Stimulated activated naive CD4-positive, alpha-beta T cell (primary cell): ENCODE measurements around the gene SSBP4.
"Not testable (repeated sequence)": the region's sequence is repeated elsewhere in the genome, so short reads cannot be mapped to it uniquely, and the experiment has no call there.

Experiments
- DNase-seq, 6 experiments: peaks; one replicate each; lab custom pipeline; 2025; lab: John Stamatoyannopoulos, UW

The SSBP4 gene

GRCh38 chr19:18393836-18394235, 25.4 kb upstream of the SSBP4 start:
- DNase-seq = no peak

DNA sequence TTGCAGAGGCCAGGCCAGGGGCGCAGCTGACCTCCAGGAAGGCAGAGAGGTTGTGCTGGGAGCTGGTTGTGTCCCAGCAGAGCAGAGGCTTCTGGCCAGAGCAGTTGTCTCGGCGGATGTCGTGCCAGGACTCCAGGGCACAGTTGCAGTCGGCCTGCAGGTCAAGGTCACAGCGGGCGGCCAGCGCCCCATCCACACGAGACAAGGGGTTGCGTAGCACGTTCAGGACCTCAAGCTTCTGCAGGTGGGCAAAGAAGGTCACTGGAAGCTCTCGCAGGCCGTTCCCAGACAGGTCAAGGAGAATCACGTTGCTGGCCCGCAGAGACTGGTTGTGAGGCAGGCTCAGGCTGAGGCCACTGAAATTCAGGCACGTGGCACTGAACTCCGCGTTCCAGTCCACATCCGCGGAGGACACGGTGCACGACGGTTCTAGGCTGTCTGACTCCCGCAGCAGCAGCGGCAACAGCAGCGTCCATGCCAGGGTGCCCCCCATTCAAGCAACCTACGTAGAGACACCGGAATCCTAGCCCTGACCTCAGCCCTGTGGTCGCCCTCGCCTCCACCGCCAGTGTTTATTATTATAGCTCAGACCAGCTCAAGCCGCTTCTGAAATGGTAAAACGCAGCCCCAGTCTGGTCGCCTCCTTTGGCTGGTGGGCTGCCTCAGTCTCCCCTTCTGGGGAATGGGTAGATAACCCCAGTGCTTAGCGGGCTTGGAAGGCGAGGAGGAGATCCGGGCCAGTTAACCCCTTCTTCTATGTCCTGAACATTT, 22.5 kb upstream of the SSBP4 start:
- DNase-seq = no peak

GRCh38 chr19:18397242-18398202, 21.7 kb upstream of the SSBP4 start, which contains the start of gene LRRC25:
TSS of gene LRRC25 (minus strand) at chr19:18397622. CDS start at chr19:18396963, 659 bp downstream.
- DNase-seq = no peak

DNA sequence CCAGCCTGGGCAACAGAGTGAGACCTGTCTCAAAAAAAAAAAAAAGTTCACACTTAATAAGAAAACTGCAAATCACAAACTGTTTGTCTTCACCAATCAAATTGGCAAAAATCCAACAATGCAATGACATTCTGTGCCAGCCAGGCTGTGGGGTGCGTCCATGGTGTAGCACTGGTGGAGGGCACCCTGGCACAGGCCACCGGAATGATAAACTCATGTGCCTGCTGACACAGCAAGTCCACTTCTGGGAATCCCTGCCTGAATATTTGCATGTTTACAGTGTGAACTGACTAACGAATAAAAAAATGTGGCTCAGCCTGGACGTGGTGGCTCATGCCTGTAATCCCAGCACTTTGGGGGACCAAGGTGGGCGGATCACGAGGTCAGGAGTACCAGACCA, 20.2 kb upstream of the SSBP4 start:
- DNase-seq = no peak

DNA sequence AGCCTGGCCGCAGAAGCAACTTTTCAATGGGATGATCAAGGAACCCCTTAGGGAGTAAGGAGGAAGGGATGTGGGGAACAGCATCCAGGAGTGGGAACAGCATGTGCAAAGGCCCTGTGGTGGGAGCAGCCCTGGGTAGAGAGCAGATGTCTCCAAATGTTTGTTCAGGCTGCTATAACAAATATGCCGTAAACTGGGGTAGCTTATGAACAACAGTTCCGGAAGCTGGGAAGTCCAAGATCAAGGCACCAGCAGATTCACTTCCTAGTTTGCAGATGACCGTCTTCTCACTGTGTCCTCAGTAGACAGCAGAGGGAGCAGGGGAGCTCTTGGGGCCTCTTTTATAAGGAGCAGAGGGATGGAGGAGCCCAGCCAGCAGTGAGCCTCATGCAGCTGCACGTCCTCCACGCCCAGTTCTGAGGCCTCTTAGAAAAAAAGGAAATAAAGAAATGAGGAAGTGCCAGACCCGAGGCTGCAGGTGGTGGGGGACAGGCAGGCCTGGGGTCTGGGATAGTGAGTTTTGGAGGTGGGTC, 17.6 kb upstream of the SSBP4 start:
- no peak for DNase-seq

DNA sequence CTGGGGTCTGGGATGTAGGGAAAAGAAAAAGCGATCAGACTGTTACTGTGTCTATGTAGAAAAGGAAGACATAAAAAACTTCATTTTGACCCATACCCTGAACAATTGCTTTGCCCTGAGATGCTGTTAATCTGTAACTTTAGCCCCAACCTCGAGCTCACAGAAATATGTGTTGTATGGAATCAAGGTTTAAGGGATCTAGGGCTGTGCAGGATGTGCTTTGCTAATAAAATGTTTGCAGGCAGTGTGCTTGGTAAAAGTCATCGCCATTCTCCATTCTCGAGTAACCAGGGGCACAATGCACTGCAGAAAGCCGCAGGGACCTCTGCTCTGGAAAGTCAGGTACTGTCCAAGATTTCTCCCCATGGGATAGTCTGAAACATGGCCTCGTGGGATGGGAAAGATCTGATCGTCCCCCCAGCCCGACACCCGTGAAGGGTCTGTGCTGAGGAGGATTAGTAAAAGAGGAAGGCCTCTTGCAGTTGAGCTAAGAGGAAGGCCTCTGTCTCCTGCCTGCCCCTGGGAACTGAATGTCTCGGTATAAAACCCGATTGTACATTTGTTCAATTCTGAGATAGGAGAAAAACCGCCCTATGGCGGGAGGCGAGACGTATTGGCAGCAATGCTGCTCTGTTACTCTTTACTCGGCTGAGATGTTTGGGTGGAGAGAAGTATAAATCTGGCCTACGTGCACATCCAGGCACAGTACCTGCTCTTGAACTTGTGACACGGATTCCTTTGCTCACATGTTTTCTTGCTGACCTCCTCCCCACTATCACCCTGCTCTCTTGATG, 16.5 kb upstream of the SSBP4 start:
- DNase-seq = not testable (repeated sequence)

- not testable (repeated sequence) for DNase-seq
Observed at GRCh38 chr19:18405754-18406153, 13.4 kb upstream of the SSBP4 start.

DNA sequence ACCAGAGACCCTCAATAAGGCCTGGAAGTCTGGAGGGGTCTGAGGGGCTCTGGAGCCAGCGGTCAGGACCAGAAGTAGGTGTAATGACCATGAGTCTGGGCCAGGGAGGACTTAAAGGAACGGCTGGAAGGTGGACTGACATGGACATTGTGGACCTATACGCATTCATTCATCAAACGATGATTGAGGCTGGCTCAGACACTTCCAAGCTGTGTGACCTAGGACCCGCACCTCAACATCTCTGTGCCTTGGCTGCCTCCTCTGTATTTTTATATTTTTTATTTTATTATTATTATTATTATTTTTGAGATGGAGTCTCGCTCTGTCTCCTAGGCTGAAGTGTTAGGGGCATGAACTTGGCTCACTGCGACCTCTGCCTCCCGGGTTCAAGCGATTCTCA, 12.4 kb upstream of the SSBP4 start:
- DNase-seq = no peak

DNA sequence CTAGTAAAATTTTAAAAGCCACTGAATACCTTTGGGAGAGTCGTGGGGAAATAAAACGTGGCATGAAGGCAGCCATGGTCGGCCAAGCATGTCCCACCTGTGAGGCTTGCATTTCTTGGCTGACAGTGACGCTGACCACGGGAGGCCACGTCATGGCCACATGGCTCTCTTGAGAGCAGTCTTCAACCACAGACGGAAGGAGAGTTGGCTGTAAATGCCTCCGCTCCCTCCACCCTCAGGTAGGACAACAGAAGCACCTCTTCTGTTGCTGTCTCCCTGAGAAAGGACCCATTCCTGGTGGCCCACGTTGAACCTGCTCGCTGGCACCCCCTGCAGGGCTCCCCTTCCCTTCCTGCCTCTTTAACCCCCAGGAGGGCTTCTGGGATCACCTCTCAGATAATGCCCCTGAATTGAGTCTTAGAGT, 11.1 kb upstream of the SSBP4 start:
- DNase-seq = no peak

DNA sequence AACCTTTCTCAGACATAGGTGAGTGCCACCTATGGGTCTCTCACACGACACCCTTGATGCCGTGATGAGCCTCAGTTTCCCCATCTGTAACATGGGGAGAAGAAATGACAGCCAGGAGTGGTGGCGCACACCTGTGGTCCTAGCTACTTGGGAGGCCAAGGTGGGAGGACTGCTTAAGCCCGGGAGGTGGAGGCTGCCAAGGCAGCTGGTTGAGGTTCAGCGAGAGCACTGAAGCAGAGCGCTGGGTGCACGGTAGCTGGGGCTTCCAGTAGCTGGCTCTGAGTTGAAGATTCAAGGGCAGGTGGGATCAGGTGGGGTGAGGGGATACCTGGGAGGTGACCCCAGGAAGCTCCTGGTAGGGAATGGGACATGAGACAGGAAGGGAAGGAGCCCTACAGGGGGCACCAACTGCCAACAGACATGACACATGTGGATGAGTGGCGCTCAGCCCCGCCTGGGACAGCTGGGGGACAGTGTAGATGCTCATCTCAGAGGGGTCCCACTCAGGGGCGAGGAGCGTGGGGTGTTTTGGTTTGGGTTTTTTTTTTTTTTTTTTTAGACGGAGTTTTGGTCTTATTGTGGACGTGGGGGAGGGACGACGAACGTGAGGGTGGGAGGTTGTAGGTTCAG, 6.5 kb upstream of the SSBP4 start:
- no peak for DNase-seq

GRCh38 chr19:18414504-18415177, 4.6 kb upstream of the SSBP4 start:
- DNase-seq = no peak

DNA sequence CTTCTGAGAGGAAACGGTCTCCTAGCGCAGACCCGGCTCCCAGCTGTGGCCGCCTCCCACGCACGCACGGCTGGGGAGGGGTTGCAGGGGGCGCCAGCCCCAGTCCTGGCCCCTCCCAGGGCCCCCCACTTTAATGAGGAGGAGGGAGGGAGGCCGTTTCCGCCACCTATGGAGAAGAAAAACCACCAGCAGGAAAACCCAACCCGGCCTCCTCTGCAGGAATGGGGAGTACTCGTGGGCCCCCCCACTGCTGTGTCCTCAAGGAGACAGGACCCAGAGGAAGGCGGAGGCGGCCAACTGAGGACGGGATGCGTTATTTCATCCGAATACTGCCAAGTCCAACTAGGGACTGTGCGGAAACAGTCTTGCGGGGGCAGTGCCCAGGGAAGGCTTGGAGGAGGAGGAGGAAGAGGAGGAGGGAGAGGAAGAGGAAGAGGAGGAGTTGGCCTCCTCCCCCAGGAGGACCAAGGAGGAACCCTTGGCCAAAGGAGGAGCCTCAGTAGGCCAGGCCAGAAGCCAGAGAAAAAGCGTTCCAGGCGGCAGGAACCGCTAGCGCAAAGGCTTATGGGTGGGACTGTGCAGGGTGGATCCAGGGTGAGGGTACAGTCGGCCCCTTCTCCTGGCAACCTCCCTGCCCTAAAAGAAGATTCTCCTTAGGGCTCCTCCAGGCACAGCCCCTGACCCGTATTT, 3.9 kb upstream of the SSBP4 start:
- no peak for DNase-seq

DNA sequence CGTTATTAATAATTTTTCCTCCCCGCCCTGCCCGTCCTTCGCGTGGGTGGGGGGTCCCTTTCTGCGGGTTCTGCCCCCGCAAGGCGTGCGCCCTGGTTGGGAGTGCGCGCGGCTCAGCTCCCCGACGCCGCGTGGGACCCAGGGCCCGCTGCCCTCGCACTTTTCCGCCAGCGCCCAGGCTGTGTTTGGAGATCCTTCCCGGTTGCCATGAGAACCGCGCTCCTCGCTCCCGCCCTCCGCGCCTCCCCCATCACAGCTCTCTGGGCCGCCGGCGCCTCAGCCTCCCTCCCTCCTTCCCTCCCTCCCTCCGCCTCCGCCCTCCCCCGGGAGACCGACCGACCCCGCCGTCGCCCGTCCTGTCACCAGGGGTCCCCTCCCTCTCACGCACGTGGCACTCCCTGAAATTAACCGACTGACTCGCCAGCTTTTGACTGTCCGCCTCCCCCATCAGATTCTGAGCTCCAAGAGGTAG, 2.4 kb upstream of the SSBP4 start:
- DNase-seq = peak in 4 of 6 experiments; percentile 20 to 44 (median 37)

GRCh38 chr19:18417250-18418028, 1.8 kb upstream of the SSBP4 start:
- peak in 2 of 6 experiments; percentile 26 to 41 for DNase-seq

DNA sequence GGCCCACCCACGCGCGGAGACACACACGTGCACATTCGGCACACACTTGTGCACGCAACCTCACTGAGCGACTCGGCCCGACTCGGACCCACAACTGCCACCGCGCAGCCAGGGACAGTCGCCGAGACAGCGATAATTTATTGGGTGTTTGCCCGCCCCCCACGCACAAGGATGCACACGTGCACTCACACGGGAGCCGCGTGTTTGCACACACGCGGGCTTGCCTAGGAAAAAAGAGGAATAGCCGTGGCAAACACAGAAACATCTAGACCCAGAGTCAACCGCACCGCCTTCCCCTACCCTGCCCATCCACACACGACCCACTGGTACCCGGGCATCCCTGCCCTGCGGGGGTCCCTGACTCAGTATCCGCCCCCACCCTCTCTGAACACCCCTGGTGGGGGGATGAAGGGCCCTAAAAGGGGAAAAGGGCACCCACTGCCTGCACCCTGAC, 1.1 kb upstream of the SSBP4 start:
- peak in 1 of 6 experiments; percentile 37 for DNase-seq

- DNase-seq = peak in 4 of 6 experiments; percentile 31 to 76 (median 56)
Observed at GRCh38 chr19:18418483-18419194, 559 bp upstream of the SSBP4 start.

DNA sequence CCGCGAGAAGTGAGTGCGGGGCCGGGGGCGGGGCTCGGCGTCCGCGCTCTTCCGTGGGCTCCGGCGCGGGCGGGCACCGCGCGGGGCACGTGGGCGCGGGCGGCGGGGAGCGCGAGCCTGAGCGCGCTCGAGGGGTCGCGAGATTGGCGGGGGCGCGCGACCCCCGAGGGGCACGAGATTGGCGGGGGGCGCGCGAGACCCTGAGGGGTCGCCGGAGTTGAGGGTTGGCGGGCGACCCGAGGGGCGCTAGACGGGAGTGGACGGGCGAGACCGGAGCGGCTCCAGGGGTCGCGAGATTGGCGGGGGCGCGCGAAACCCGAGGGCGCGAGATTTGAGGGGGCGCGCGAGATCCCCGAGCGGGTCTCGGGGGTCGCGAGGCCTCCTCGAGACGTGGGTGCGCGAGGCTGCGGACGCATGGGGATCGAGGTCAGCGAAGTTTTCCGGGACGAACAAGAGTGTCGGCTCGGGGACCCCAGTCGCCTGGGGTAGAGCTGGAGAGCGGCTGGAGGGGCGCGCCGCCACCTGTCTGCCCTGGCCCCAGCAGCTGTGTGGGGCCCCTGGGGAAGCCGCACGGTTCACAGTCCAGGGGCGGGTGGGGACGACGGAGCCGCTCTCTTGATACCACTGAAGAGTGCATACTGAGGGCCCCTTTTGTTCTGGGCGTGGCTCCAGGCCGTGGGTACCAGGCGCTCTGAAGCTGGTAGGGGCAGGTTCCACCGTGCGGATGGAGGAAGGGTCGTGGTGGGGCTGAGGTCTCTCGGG, 682 bp downstream of the SSBP4 start:
- peak in 1 of 6 experiments; percentile 26 for DNase-seq
